Measurements from ENCODE around the gene SLC24A3. TPM values are rescaled to one million over a fixed set of nuclear protein-coding genes. Genes with fewer than 3 reads are reported as not detected.
A peak's percentile ranks its signal among the peaks of the same experiment; 100 is the strongest.

The SLC24A3 gene
- total RNA-seq, 1 experiment from 2014 or later, result 0.14 TPM

- H3K27me3 ChIP-seq (replicated peaks; ENCODE audit: control insufficient read depth, insufficient read depth, low read length), result no peaks in the 10 kb centered on the region
- no peaks in the 10 kb centered on the region for H3K9me3 ChIP-seq
- CTCF ChIA-PET, result no interaction called here
- no peak for DNase-seq
- peaks cover 20% of the 10 kb centered on the region for H3K36me3 Mint-ChIP-seq (ENCODE audit: insufficient read depth, unreplicated experiment)
- H3K9me3 Mint-ChIP-seq (ENCODE audit: unreplicated experiment), result no peaks in the 10 kb centered on the region
- H3K4me3 ChIP-seq (ENCODE audit: low read depth, low read length), result no peak overlapping the region
- peaks cover 66% of the 10 kb centered on the region for H3K4me1 Mint-ChIP-seq (ENCODE audit: low read depth, unreplicated experiment)
- H3K27ac Mint-ChIP-seq (ENCODE audit: unreplicated experiment), result peak overlapping the region; percentile 100
- no peak overlapping the region for H3K4me3 Mint-ChIP-seq (ENCODE audit: unreplicated experiment)
- H3K36me3 ChIP-seq (ENCODE audit: control insufficient read depth, insufficient read depth, low read length), result no peaks in the 10 kb centered on the region; the same call in 1 of the 2 replicates
- peaks cover 65% of the 10 kb centered on the region for H3K4me1 ChIP-seq
- no TSS peak for BruUV-seq (replicated peaks)
- no peak for TF ChIP-seq CTCF (IDR thresholded peaks at IDR 0.05; ENCODE audit: insufficient read depth in 1 of 2, low read depth in 1 of 2, low read length in 1 of 2, severe bottlenecking in 1 of 2, unreplicated experiment in 1 of 2)
- POLR2A ChIA-PET, result no interaction called here
- H3K27me3 Mint-ChIP-seq (ENCODE audit: insufficient read depth, unreplicated experiment), result no peaks in the 10 kb centered on the region
- intact Hi-C loops (cut with micrococcal nuclease; ENCODE audit: unreplicated experiment), result no loop called here
Measured at GRCh38 chr20:19768325-19768842, 555.9 kb downstream of the SLC24A3 start.

GRCh38 chr20:19769507-19769906 is 557.1 kb downstream of the SLC24A3 start:
- H3K27ac Mint-ChIP-seq (ENCODE audit: unreplicated experiment), result peak overlapping the region; percentile 53
- no TSS peak for BruUV-seq (replicated peaks)
- Histone ChIP-seq H3K27me3 (replicated peaks; ENCODE audit: control insufficient read depth, insufficient read depth, low read length) (no peaks in the 10 kb centered on the region), H3K9me3 (no peaks in the 10 kb centered on the region), H3K4me1 (peaks cover 64% of the 10 kb centered on the region), H3K4me3 (ENCODE audit: low read depth, low read length) (no peak overlapping the region), H3K36me3 (ENCODE audit: control insufficient read depth, insufficient read depth, low read length) (no peaks in the 10 kb centered on the region; the same call in 1 of the 2 replicates)
- peaks cover 20% of the 10 kb centered on the region for H3K36me3 Mint-ChIP-seq (ENCODE audit: insufficient read depth, unreplicated experiment)
- H3K27me3 Mint-ChIP-seq (ENCODE audit: insufficient read depth, unreplicated experiment), result no peaks in the 10 kb centered on the region
- no peaks in the 10 kb centered on the region for H3K9me3 Mint-ChIP-seq (ENCODE audit: unreplicated experiment)
- no peak for DNase-seq
- ChIA-PET POLR2A (interaction anchor here (0.8 kb wide), 1 partner anchor 12 kb away, joined by 7 read pairs; the partner anchor contains the start of gene RIN2), CTCF (interaction anchor here (1.0 kb wide), 1 partner anchor 14 kb away, joined by 4 read pairs; no protein-coding TSS in a partner anchor)
- H3K4me1 Mint-ChIP-seq (ENCODE audit: low read depth, unreplicated experiment), result peaks cover 58% of the 10 kb centered on the region
- no peak for TF ChIP-seq CTCF (IDR thresholded peaks at IDR 0.05; ENCODE audit: insufficient read depth in 1 of 2, low read depth in 1 of 2, low read length in 1 of 2, severe bottlenecking in 1 of 2, unreplicated experiment in 1 of 2)
- H3K4me3 Mint-ChIP-seq (ENCODE audit: unreplicated experiment), result no peak overlapping the region
- intact Hi-C loops (cut with micrococcal nuclease; ENCODE audit: unreplicated experiment), result no loop called here

- peak overlapping the region; percentile 42 for H3K27ac Mint-ChIP-seq (ENCODE audit: unreplicated experiment)
- ChIA-PET POLR2A (no interaction called here), CTCF (interaction anchor here (1.0 kb wide), 1 partner anchor 13 kb away, joined by 4 read pairs; no protein-coding TSS in a partner anchor)
- Histone ChIP-seq H3K36me3 (ENCODE audit: control insufficient read depth, insufficient read depth, low read length) (no peaks in the 10 kb centered on the region; the same call in 1 of the 2 replicates), H3K4me3 (ENCODE audit: low read depth, low read length) (no peak overlapping the region), H3K27me3 (replicated peaks; ENCODE audit: control insufficient read depth, insufficient read depth, low read length) (no peaks in the 10 kb centered on the region), H3K9me3 (no peaks in the 10 kb centered on the region), H3K4me1 (peaks cover 67% of the 10 kb centered on the region)
- peaks cover 55% of the 10 kb centered on the region for H3K4me1 Mint-ChIP-seq (ENCODE audit: low read depth, unreplicated experiment)
- H3K27me3 Mint-ChIP-seq (ENCODE audit: insufficient read depth, unreplicated experiment), result no peaks in the 10 kb centered on the region
- no peaks in the 10 kb centered on the region for H3K9me3 Mint-ChIP-seq (ENCODE audit: unreplicated experiment)
- DNase-seq, result no peak
- BruUV-seq (replicated peaks), result no TSS peak
- H3K36me3 Mint-ChIP-seq (ENCODE audit: insufficient read depth, unreplicated experiment), result peaks cover 20% of the 10 kb centered on the region
- no peak for TF ChIP-seq CTCF (IDR thresholded peaks at IDR 0.05; ENCODE audit: insufficient read depth in 1 of 2, low read depth in 1 of 2, low read length in 1 of 2, severe bottlenecking in 1 of 2, unreplicated experiment in 1 of 2)
- intact Hi-C loops (cut with micrococcal nuclease; ENCODE audit: unreplicated experiment), result no loop called here
- H3K4me3 Mint-ChIP-seq (ENCODE audit: unreplicated experiment), result no peak overlapping the region
Measured at GRCh38 chr20:19770375-19770774, 557.9 kb downstream of the SLC24A3 start.
